H1 (cell line): ENCODE measurements around the gene SDHAF2. TPM values are rescaled to one million over a fixed set of nuclear protein-coding genes. Genes with fewer than 3 reads are reported as not detected.

ENCODE experiments used
- CTCF ChIA-PET: fragments of 300-600 bp; sonication (Branson Sonifier 250); formaldehyde crosslinking; loops from one replicate; lab custom pipeline; 2021; ENCODE audit not compliant: partially characterized antibody; lab: Charles Lee
- POLR2A ChIA-PET: fragments of 300-600 bp; sonication (Branson Sonifier 250); formaldehyde crosslinking; loops from one replicate; lab custom pipeline; 2021; ENCODE audit warnings: inconsistent platforms; ENCODE audit not compliant: partially characterized antibody; lab: Charles Lee
- DNase-seq, 2 experiments: peaks; one replicate each; pipeline versions ENCODE4 v3.0.0 to v3.0.0-alpha.2; 2010 to 2022; ENCODE audit warnings: low spot score in 2 of 2, low read depth in 1 of 2, mixed read lengths in 1 of 2
- FAIRE-seq: peaks from 2 replicates; lab custom pipeline; 2011; peaks lifted over from hg19 to GRCh38; lab: Jason Lieb, UNC
- H2AFZ ChIP-seq: 2 replicates; pipeline ENCODE4 v1.8.1; 2012; ENCODE audit warnings: low read length, inconsistent platforms
- H2AK5ac ChIP-seq: 2 replicates; pipeline ENCODE4 v1.6.1; 2013; ENCODE audit warnings: low read depth, low read length
- H2BK120ac ChIP-seq: replicated peaks from 2 replicates; pipeline ENCODE3; 2013; ENCODE audit warnings: low read depth, low read length, inconsistent platforms
- H2BK12ac ChIP-seq: 2 replicates; pipeline ENCODE4 v1.6.1; 2013; ENCODE audit warnings: low read depth, low read length
- H2BK15ac ChIP-seq: 2 replicates; pipeline ENCODE4 v1.6.1; 2013; ENCODE audit warnings: low read length
- H2BK20ac ChIP-seq: 2 replicates; pipeline ENCODE4 v1.6.1; 2013; ENCODE audit warnings: low read length
- H2BK5ac ChIP-seq: 2 replicates; pipeline ENCODE4 v1.6.1; 2013; ENCODE audit warnings: low read depth, low read length
- H3K14ac ChIP-seq: 2 replicates; pipeline ENCODE4 v1.6.1; 2013; ENCODE audit warnings: inconsistent platforms; ENCODE audit not compliant: insufficient read length
- H3K18ac ChIP-seq: 2 replicates; pipeline ENCODE4 v1.6.1; 2013; ENCODE audit warnings: low read length; ENCODE audit errors: extremely low read depth
- H3K23ac ChIP-seq: 2 replicates; pipeline ENCODE4 v1.6.1; 2013; ENCODE audit warnings: inconsistent platforms; ENCODE audit not compliant: insufficient read length
- H3K23me2 ChIP-seq: 2 replicates; pipeline ENCODE4 v1.6.1; 2013; ENCODE audit warnings: low read depth, low read length
- H3K27ac ChIP-seq: 2 replicates; pipeline ENCODE4 v1.6.1; 2011; ENCODE audit warnings: low read depth, low read length, inconsistent platforms
- H3K27me3 ChIP-seq, 4 experiments: replicated peaks in 1 of 4; 1 replicate in 1 of 4; 2 replicates in 3 of 4; pipeline versions ENCODE4 v1.6.1 to v1.8.1; 2011 to 2013; ENCODE audit warnings: low read length in 3 of 4, mild to moderate bottlenecking in 3 of 4, inconsistent platforms in 2 of 4, mixed read lengths in 2 of 4, moderate library complexity in 1 of 4; ENCODE audit not compliant: control insufficient read depth in 3 of 4, insufficient read depth in 3 of 4; ENCODE audit errors: extremely low read depth in 1 of 4
- H3K36me3 ChIP-seq, 4 experiments: 2 replicates each; pipeline versions ENCODE4 v1.6.1 to v1.8.1; 2011 to 2013; ENCODE audit warnings: mild to moderate bottlenecking in 4 of 4, low read length in 3 of 4, moderate library complexity in 2 of 4, control low read depth in 1 of 4, inconsistent platforms in 1 of 4; ENCODE audit not compliant: insufficient read depth in 4 of 4, control insufficient read depth in 2 of 4
- H3K4ac ChIP-seq: replicated peaks from 2 replicates; pipeline ENCODE3; 2013; ENCODE audit warnings: low read length, low read depth, mixed read lengths, inconsistent platforms; ENCODE audit not compliant: insufficient read length
- H3K4me1 ChIP-seq, 4 experiments: replicated peaks in 1 of 4; 1 replicate in 1 of 4; 2 replicates in 3 of 4; pipeline versions ENCODE4 v1.6.1 to v1.8.1; 2011 to 2013; ENCODE audit warnings: low read length in 3 of 4, inconsistent platforms in 2 of 4, mixed read lengths in 1 of 4; ENCODE audit not compliant: insufficient read depth in 4 of 4, control insufficient read depth in 3 of 4
- H3K4me2 ChIP-seq, 2 experiments: 2 replicates each; pipeline versions ENCODE4 v1.6.1 to v1.8.1; 2011 to 2013; ENCODE audit warnings: low read depth in 2 of 2, low read length in 2 of 2, control low read depth in 1 of 2, inconsistent platforms in 1 of 2, mild to moderate bottlenecking in 1 of 2; ENCODE audit not compliant: insufficient read depth in 1 of 2
- H3K4me3 ChIP-seq, 4 experiments: fragments of 200-600, 300-600 bp in 1 of 4; sonication (generic), shearing (Covaris generic), sonication (Bioruptor Twin) in 1 of 4; 2 replicates each; pipeline versions ENCODE4 v1.5.1 to v1.8.1; 2011 to 2016; ENCODE audit warnings: low read length in 4 of 4, low read depth in 3 of 4, control low read depth in 2 of 4, inconsistent platforms in 2 of 4, mild to moderate bottlenecking in 2 of 4, mixed read lengths in 1 of 4, moderate library complexity in 1 of 4; ENCODE audit not compliant: insufficient read depth in 2 of 4; ENCODE audit errors: extremely low read depth in 1 of 4
- H3K56ac ChIP-seq: replicated peaks from 2 replicates; pipeline ENCODE3; 2013; ENCODE audit warnings: low read depth, mild to moderate bottlenecking, mixed read lengths, low read length, inconsistent platforms; ENCODE audit not compliant: insufficient read length
- H3K79me1 ChIP-seq: 2 replicates; pipeline ENCODE4 v1.6.1; 2013; ENCODE audit warnings: low read depth, low read length, control low read depth
- H3K79me2 ChIP-seq, 2 experiments: 2 replicates each; pipeline versions ENCODE4 v1.6.1 to v1.8.1; 2012 to 2013; ENCODE audit warnings: low read length in 2 of 2, mild to moderate bottlenecking in 2 of 2, inconsistent platforms in 1 of 2; ENCODE audit not compliant: insufficient read depth in 2 of 2, control insufficient read depth in 1 of 2
- H3K9ac ChIP-seq, 4 experiments: replicated peaks in 1 of 4; 1 replicate in 1 of 4; 2 replicates in 3 of 4; pipeline versions ENCODE4 v1.6.1 to v1.8.1; 2011 to 2013; ENCODE audit warnings: low read depth in 3 of 4, low read length in 3 of 4, control low read depth in 2 of 4, mild to moderate bottlenecking in 2 of 4, moderate library complexity in 2 of 4, inconsistent platforms in 1 of 4; ENCODE audit errors: extremely low read depth in 1 of 4
- H3K9me3 ChIP-seq, 2 experiments: 2 replicates each; pipeline versions ENCODE4 v1.6.1 to v1.8.1; 2012 to 2013; ENCODE audit warnings: mild to moderate bottlenecking in 2 of 2, moderate library complexity in 2 of 2, control low read depth in 1 of 2, inconsistent platforms in 1 of 2, low read depth in 1 of 2, low read length in 1 of 2, mixed read lengths in 1 of 2; ENCODE audit not compliant: insufficient read depth in 2 of 2
- H4K20me1 ChIP-seq, 2 experiments: replicated peaks in 1 of 2; 2 replicates each; pipeline versions ENCODE3 to v1.8.1; 2011 to 2013; ENCODE audit warnings: inconsistent platforms in 2 of 2, low read length in 2 of 2, mild to moderate bottlenecking in 1 of 2; ENCODE audit not compliant: insufficient read depth in 2 of 2, control insufficient read depth in 1 of 2
- H4K5ac ChIP-seq: 2 replicates; pipeline ENCODE4 v1.6.1; 2013; ENCODE audit warnings: low read length, low read depth, mixed read lengths, inconsistent platforms; ENCODE audit not compliant: insufficient read length
- H4K8ac ChIP-seq: 2 replicates; pipeline ENCODE4 v1.8.0; 2013; ENCODE audit warnings: mild to moderate bottlenecking, moderate library complexity, low read length, inconsistent platforms; ENCODE audit not compliant: insufficient read depth; ENCODE audit errors: extremely low read depth
- H4K91ac ChIP-seq: replicated peaks from 2 replicates; pipeline ENCODE3; 2013; ENCODE audit warnings: low read length, mixed read lengths, inconsistent platforms; ENCODE audit not compliant: insufficient read length
- CBX8 ChIP-seq: fragments of 300-800, 300-1000 bp; sonication (generic); IDR thresholded peaks from 2 replicates; pipeline ENCODE4 v1.7.1; 2016; ENCODE audit warnings: low read depth, low read length, borderline replicate concordance
- EP300 ChIP-seq, 2 experiments: IDR thresholded peaks; 1 replicate in 1 of 2; 2 replicates in 1 of 2; pipeline ENCODE4 v1.6.1; 2011 to 2012; ENCODE audit warnings: low read depth in 2 of 2, low read length in 2 of 2, mild to moderate bottlenecking in 2 of 2, borderline replicate concordance in 1 of 2, inconsistent platforms in 1 of 2, moderate library complexity in 1 of 2
- POLR2AphosphoS5 ChIP-seq: IDR thresholded peaks from 2 replicates; pipeline ENCODE4 v1.6.1; 2011; ENCODE audit warnings: low read depth, low read length
- WGBS, 2 experiments: shearing (Covaris generic) in 1 of 2; methylation state at CpG; one replicate each; pipeline versions ENCODE4 v1.1.6 to v1.1.7; 2013 to 2015; ENCODE audit warnings: low lambda C conversion rate in 2 of 2, mixed read lengths in 2 of 2, inconsistent platforms in 1 of 2, low coverage in 1 of 2, missing lambda C conversion rate in 1 of 2; ENCODE audit not compliant: insufficient replicate concordance in 2 of 2, insufficient coverage in 1 of 2, insufficient read length in 1 of 2; ENCODE audit errors: extremely low coverage in 1 of 2, missing lambda C conversion rate in 1 of 2; 5-methylcytosine and 5-hydroxymethylcytosine counted together
- polyA plus RNA-seq, 7 experiments: library from polyadenylated mRNA; depleted of rRNA in 3 of 7; stranded (reverse) in 5 of 7; unstranded in 2 of 7; fragments of >200 nt in 5 of 7; fragments of 200-250 nt in 2 of 7; gene quantifications; 1 replicate in 5 of 7; 2 replicates in 1 of 7; 4 replicates in 1 of 7; pipeline versions ENCODE4 v1.2.1 to v1.2.3, GENCODE V29; 2011 to 2013; ENCODE audit warnings: missing spikeins in 2 of 7, mixed read lengths in 2 of 7
- total RNA-seq: library from RNA; stranded (reverse); fragmentation: NEBNext Ultra II Directional; extraction: Animal tissue kit (Norgen Biotek cat#: 25700); gene quantifications from 2 replicates; pipeline ENCODE4 v1.2.1, GENCODE V29; 2021

Gene SDHAF2
- total and polyA plus RNA-seq, 2 of the 8 experiments (the other 6 are each of a cell fraction or from before 2014, with no cell fraction given) = 41.0 to 114 TPM

DNA sequence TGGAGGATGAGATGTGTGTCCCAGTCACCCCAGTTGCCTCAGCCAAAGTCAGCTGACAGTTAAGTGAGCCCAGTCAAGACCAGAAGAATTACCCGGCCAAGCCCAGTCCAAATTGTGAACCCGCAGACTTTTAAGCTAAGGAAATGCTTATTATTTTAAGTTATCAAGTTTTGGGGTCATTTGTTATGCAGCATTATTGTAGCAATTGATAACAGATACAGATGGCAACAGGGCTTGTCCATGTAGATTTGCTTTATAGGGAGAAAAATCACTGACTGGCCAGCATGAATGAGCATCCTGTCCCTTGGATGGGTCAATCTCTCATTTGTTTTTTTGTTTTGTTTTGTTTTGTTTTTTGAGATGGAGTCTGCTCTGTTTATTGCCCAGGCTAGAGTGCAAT is 22.9 kb downstream of the SDHAF2 start:
- Histone ChIP-seq H3K27me3 (no peaks in the 10 kb centered on the region), H2AFZ (no peak overlapping the region), H3K14ac (no peak overlapping the region), H3K23me2 (no peaks in the 10 kb centered on the region), H3K4me3 (no peak overlapping the region), H3K4ac (no peak overlapping the region), H4K91ac (no peak overlapping the region), H2BK5ac (no peak overlapping the region), H3K4me2 (no peak overlapping the region), H2BK120ac (no peak overlapping the region), H3K9me3 (no peaks in the 10 kb centered on the region), H4K8ac (no peak overlapping the region), H2BK15ac (no peak overlapping the region), H3K27ac (no peak overlapping the region), H2BK20ac (no peak overlapping the region), H2AK5ac (no peak overlapping the region), H3K4me1 (no peaks in the 10 kb centered on the region), H4K5ac (no peak overlapping the region), H3K9ac (no peak overlapping the region), H3K36me3 (peaks cover 1 to 26% (median 12%) of the 10 kb centered on the region in 4 experiments; a peak in 7 of 8 replicates), H3K18ac (no peak overlapping the region), H3K79me1 (no peaks in the 10 kb centered on the region; the same call in 1 of the 2 replicates), H4K20me1 (peaks cover 0 to 3% of the 10 kb centered on the region in 2 experiments), H3K56ac (no peak overlapping the region), H3K79me2 (no peaks in the 10 kb centered on the region), H3K23ac (no peak overlapping the region), H2BK12ac (no peak overlapping the region)
- 96% methylated on average over 2 of the region's 2 CpGs; no CpG with 5 or more reads in 1 of the 2 experiments for WGBS, 2 experiments
- DNase-seq (no peak), FAIRE-seq (no peak)
- no peak for TF ChIP-seq EP300 (IDR thresholded peaks at IDR 0.05; ENCODE audit: borderline replicate concordance in 1 of 2, low read depth in 2 of 2, low read length in 2 of 2)
- no peak for TF ChIP-seq POLR2AphosphoS5
- no peak for TF ChIP-seq CBX8
- ChIA-PET POLR2A (interaction anchor here (0.6 to 1.9 kb wide), 3 partner anchors 65 to 373 kb away, joined by 3 to 4 read pairs (median 4); no protein-coding TSS in a partner anchor), CTCF (interaction anchor here (0.6 to 57.8 kb wide), 5 partner anchors 19 to 314 kb away, joined by 3 to 2106 read pairs (median 3); partner anchors contain the start of gene LRRC10B)
